Right ventricle myocardium superior (tissue), 1 donor: ENCODE results near the gene DPP8. TPM values are rescaled to one million over a fixed set of nuclear protein-coding genes. Genes with fewer than 3 reads are reported as not detected.

ENCODE experiments used
- ATAC-seq: fragments of 200-7000 bp; cut with Tn5 transposase; one replicate; pipeline ENCODE4 v1.9.1; 2020; ENCODE audit warnings: mild to moderate bottlenecking; ENCODE audit not compliant: poor library complexity
- DNase-seq: peaks from one replicate; pipeline ENCODE4 v3.0.0-alpha.2; 2020
- intact Hi-C: fragments of 100-400 bp; cut with DNase I; formaldehyde crosslinking; loops from one replicate; pipeline ENCODE4 v1.11.2; 2022
- total RNA-seq: library from RNA; stranded (reverse); fragmentation: NEBNext Ultra II Directional; extraction: Animal tissue kit (Norgen Biotek cat#: 25700); gene quantifications from one replicate; pipeline ENCODE4 v1.2.1, GENCODE V29; 2021
- donor health status: DM: no; HTN: yes; CAD: no; lungs with severe emphysema.

Gene DPP8
- total RNA-seq, 1 donor from 2014 or later: 37.5 TPM

DNA sequence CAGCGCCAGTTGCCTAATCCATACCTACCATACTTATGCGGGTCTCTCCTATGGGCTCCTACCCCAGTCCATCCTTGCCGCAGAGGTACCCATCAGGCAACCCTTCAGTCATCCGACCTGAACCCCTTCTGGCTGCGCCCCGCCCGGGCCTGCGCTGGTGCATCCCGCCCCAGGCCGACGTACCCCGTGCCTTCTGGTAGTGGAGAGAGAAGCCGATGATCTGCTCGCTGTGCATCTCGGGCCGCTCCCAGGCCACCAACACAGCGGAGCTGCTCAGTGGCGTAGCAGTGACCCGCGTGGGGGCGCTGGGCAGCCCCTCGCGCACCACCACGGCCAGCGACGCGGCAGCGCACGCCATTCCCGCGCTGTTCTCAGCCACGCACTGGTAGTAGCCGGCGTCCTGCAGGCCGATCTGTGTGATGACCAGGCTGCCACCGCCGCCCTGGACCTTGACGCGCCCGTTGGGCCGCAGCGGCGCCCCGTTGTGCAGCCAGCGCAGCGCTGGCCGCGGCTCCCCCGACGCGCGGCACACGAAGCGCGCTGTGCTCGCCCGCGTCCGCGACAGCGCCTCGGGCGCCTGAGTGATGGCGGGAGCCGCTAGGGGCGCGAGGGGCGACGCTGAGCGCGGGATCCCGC lies 121.8 kb downstream of the DPP8 start:
- intact Hi-C loops: no loop called here
- DNase-seq: no peak

DNA sequence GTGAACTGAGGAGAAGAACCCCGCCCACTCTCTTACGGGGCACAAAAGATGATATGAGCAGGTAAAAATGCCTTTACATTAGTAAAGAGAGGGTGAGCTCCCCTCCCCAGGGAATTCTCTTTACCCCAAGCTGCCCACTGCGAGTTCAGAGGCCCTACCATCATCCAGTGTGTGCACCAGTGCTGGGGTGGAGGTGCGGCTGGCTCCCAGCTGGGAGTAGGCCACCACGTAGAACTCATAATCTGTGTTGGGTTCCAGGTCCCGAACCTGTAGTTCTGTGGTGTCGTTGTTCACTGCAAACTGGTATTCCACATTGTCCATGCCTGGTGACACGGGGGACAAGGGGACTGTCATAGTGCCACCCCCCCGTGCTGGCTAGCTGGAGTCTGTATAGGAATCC lies 122.6 kb downstream of the DPP8 start:
- intact Hi-C loops: no loop called here
- DNase-seq (no peak), ATAC-seq (no peak)

More for the DNA sequence above, 121.8 kb downstream of the DPP8 start:
- peak; percentile 8 for ATAC-seq

DNA sequence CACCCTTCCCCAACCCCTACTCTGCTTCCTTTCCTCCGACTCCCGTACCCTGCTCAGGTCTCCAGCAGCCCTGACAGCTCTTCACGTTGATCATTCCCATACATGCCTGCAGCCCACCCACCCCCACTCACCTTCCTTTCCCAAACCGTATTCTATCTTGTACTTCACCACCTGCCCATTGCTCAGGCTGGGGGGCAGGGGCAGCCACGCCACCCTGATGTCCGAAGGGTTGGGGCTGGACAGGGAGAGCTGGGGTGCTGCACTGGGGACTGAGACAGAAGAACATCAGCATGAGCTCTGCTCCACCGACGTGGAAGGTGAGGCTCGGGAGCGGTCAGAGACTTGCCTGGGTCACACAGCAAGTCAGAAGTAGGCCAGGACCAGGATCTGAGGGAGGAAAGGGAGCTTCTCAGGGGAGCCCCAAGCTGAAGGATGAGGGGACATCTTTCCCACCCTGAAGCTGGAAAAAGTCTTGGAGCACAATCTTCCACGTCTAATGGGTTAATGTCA lies 123.2 kb downstream of the DPP8 start:
- intact Hi-C loops: no loop called here
- no peak for ATAC-seq

DNA sequence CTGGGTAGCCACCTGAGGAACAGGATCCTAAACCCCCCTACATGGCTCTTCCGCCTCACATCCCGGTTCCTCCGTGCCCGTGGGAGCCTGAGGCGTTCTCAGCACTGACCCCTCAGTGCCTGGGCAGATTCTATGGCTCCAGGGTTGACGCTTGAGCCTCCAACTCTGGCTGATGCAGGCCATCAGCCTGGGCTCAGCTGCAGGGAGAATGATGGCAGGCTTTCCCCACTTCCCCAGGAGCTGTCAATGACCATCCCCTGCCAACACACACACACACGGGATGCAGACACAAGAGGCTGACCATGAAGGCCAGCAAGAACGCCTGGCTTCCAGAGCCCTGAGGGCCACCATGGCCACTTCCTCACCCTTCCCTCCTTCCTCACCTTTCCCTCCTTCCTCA lies 123.9 kb downstream of the DPP8 start:
- intact Hi-C loops: no loop called here
- DNase-seq: no peak
- ATAC-seq: no peak

More for the DNA sequence above, 123.2 kb downstream of the DPP8 start:
- DNase-seq: no peak

DNA sequence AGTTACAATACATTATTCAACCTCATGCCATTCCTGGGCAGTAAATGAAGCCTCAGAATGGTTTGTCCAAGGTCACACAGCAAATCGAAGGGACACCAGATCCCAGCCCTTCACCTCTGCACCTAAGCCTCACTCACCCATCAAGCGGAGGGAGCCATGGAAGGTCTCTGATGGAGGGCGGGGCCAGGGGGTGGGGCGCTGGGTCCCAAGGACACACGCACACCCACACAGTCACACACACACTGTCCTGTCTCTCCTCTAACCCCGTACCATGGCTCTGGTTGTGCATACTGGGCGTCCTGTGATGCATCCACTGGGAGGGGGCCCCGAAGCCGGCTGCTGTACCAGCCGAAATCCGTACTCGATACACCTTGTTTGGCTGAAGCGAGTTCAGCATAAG lies 124.4 kb downstream of the DPP8 start:
- no peak for ATAC-seq
- intact Hi-C loops: no loop called here
- DNase-seq: no peak

Other genes with a start within 250 kb of the DPP8 start
- 4.4 TPM for gene PARP16, start 230.8 kb downstream of the DPP8 start, total RNA-seq
- gene RNU5A-1, start 221.6 kb downstream of the DPP8 start, total RNA-seq: not detected
- gene RNU5B-1, start 213.0 kb downstream of the DPP8 start, total RNA-seq: 55.4 TPM
- 0.40 TPM for gene IGDCC3, start 139.7 kb downstream of the DPP8 start, total RNA-seq
- 2.4 TPM for gene IGDCC4, start 94.7 kb downstream of the DPP8 start, total RNA-seq
- 8.7 TPM for gene HACD3, start 12.8 kb upstream of the DPP8 start, total RNA-seq
- 9.8 TPM for gene INTS14, start 93.4 kb upstream of the DPP8 start, total RNA-seq
- gene SLC24A1, start 104.2 kb upstream of the DPP8 start, total RNA-seq: 2.0 TPM